ENCODE results near the gene CAB39. TPM values are rescaled to one million over a fixed set of nuclear protein-coding genes. Genes with fewer than 3 reads are reported as not detected.

CAB39 gene
- total and polyA plus RNA-seq, 2 donors (not counting 1 experiment from before 2014, with no cell fraction given): 21.7 to 75.7 TPM

DNA sequence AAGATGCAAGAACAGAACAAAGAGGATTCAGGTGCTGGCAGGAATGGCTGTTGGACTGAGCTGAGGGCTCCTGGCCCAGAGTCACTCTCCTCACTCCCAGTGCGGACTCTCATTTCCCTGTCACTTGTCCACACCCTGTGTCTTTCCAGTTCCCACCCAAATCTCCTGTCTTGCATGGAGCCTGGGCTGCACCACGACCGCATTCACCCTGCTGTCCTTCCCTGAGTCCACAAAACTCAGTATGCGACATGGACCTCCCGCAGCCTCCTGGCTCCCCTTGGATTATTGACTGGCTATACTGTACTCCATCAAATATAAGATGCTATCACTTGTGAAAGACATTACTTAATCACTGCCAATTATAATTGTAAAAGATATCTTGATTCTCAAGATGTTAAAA, 149.7 kb downstream of the CAB39 start:
- DNase-seq (no peak), ATAC-seq (ENCODE audit: low read depth) (no peak)
- Histone ChIP-seq H4K20me1 (ENCODE audit: control insufficient read depth, insufficient read depth, low read length, poor library complexity, severe bottlenecking) (peaks cover 5% of the 10 kb centered on the region), H3K27ac (ENCODE audit: low read length in 2 of 2) (no peak overlapping the region), H3K4me3 (ENCODE audit: control extremely low read depth in 1 of 5, extremely low read depth in 1 of 5, insufficient read depth in 1 of 5, low read depth in 2 of 5, low read length in 4 of 5) (no peak overlapping the region), H3K4me1 (ENCODE audit: control insufficient read depth in 2 of 2, insufficient read depth in 2 of 2, low read length in 2 of 2) (peaks cover 31 to 40% of the 10 kb centered on the region in 2 donors), H3K27me3 (replicated peaks in 1 of 4; ENCODE audit: control extremely low read depth in 1 of 4, control insufficient read depth in 3 of 4, insufficient read depth in 4 of 4, low read length in 3 of 4) (peaks cover 0 to 3% (median under 1%) of the 10 kb centered on the region in 4 experiments), H3K9ac (ENCODE audit: low read length) (no peak overlapping the region), H3K36me3 (replicated peaks in 1 of 2; ENCODE audit: control extremely low read depth in 1 of 2, control insufficient read depth in 1 of 2, extremely low read depth in 1 of 2, insufficient read depth in 2 of 2, low read length in 1 of 2) (no peaks in the 10 kb centered on the region), H3K4me2 (replicated peaks; ENCODE audit: low read depth, low read length, poor library complexity, severe bottlenecking) (no peak overlapping the region), H3K9me3 (ENCODE audit: control extremely low read depth in 1 of 3, control insufficient read depth in 2 of 3, insufficient read depth in 1 of 3, low read length in 2 of 3) (peaks cover 0 to 16% (median 0%) of the 10 kb centered on the region in 3 donors), H3K79me2 (ENCODE audit: control insufficient read depth, insufficient read depth, low read length) (peaks cover 14% of the 10 kb centered on the region), H2AFZ (ENCODE audit: insufficient read depth, low read depth, low read length, poor library complexity, severe bottlenecking) (no peak overlapping the region)
- intact Hi-C loops (cut with micrococcal nuclease): no loop called here
- TF ChIP-seq EZH2 (IDR thresholded peaks at IDR 0.05; ENCODE audit: borderline replicate concordance, insufficient read depth, low read depth, low read length, poor library complexity, severe bottlenecking): no peak
- H3K9me3 Mint-ChIP-seq (ENCODE audit: insufficient read depth): peaks cover 2% of the 10 kb centered on the region
- peaks cover 48% of the 10 kb centered on the region for H3K4me1 Mint-ChIP-seq
- 95% methylated on average over 3 of the region's 5 CpGs for WGBS (ENCODE audit: insufficient coverage)
- H3K4me3 Mint-ChIP-seq: peak overlapping the region; percentile 11
- ChIA-PET CTCF (interaction anchor here (0.6 to 4.0 kb wide), 6 partner anchors 10 to 1575 kb away, joined by 3 to 21 read pairs (median 3); no protein-coding TSS in a partner anchor), POLR2A (no interaction called here)
- H3K27me3 Mint-ChIP-seq: peaks cover 17% of the 10 kb centered on the region
- no peak overlapping the region for H3K27ac Mint-ChIP-seq

- Histone ChIP-seq H3K9ac (ENCODE audit: low read length) (no peak overlapping the region), H3K4me1 (ENCODE audit: control insufficient read depth in 2 of 2, insufficient read depth in 2 of 2, low read length in 2 of 2) (peaks cover 36 to 48% of the 10 kb centered on the region in 2 donors), H3K4me3 (ENCODE audit: control extremely low read depth in 1 of 5, extremely low read depth in 1 of 5, insufficient read depth in 1 of 5, low read depth in 2 of 5, low read length in 4 of 5) (no peak overlapping the region), H3K36me3 (replicated peaks in 1 of 2; ENCODE audit: control extremely low read depth in 1 of 2, control insufficient read depth in 1 of 2, extremely low read depth in 1 of 2, insufficient read depth in 2 of 2, low read length in 1 of 2) (no peaks in the 10 kb centered on the region), H3K27ac (ENCODE audit: low read length in 2 of 2) (no peak overlapping the region), H3K9me3 (ENCODE audit: control extremely low read depth in 1 of 3, control insufficient read depth in 2 of 3, insufficient read depth in 1 of 3, low read length in 2 of 3) (peaks cover 0 to 16% (median 0%) of the 10 kb centered on the region in 3 donors), H3K4me2 (replicated peaks; ENCODE audit: low read depth, low read length, poor library complexity, severe bottlenecking) (no peak overlapping the region), H3K27me3 (replicated peaks in 1 of 4; ENCODE audit: control extremely low read depth in 1 of 4, control insufficient read depth in 3 of 4, insufficient read depth in 4 of 4, low read length in 3 of 4) (no peaks in the 10 kb centered on the region), H4K20me1 (ENCODE audit: control insufficient read depth, insufficient read depth, low read length, poor library complexity, severe bottlenecking) (peaks cover 5% of the 10 kb centered on the region), H2AFZ (ENCODE audit: insufficient read depth, low read depth, low read length, poor library complexity, severe bottlenecking) (no peak overlapping the region), H3K79me2 (ENCODE audit: control insufficient read depth, insufficient read depth, low read length) (peaks cover 19% of the 10 kb centered on the region)
- 84% methylated on average over 6 of the region's 8 CpGs for whole genome bisulfite sequencing (ENCODE audit: insufficient coverage)
- POLR2A ChIA-PET: no interaction called here
- no peak for TF ChIP-seq CTCF (IDR thresholded peaks at IDR 0.05)
- TF ChIP-seq EZH2 (IDR thresholded peaks at IDR 0.05; ENCODE audit: borderline replicate concordance, insufficient read depth, low read depth, low read length, poor library complexity, severe bottlenecking): no peak
- peaks cover 52% of the 10 kb centered on the region for H3K4me1 Mint-ChIP-seq
- CTCF ChIA-PET: interaction anchor here (0.9 to 4.0 kb wide), 4 partner anchors 10 to 65 kb away, joined by 3 to 21 read pairs (median 3); no protein-coding TSS in a partner anchor
- intact Hi-C loops (cut with micrococcal nuclease): no loop called here
- peaks cover 2% of the 10 kb centered on the region for H3K9me3 Mint-ChIP-seq (ENCODE audit: insufficient read depth)
- H3K27me3 Mint-ChIP-seq: peaks cover 10% of the 10 kb centered on the region
- H3K27ac Mint-ChIP-seq: no peak overlapping the region
- ATAC-seq (ENCODE audit: low read depth) (no peak), DNase-seq (no peak)
- H3K4me3 Mint-ChIP-seq: peak overlapping the region; percentile 90
These were observed 150.4 kb downstream of the CAB39 start for GRCh38 chr2:230863031-230863430.

Data from B cell (primary cell).